GM12872 (cell line): Measurements from ENCODE around the gene SAP25.
A peak's percentile ranks its signal among the peaks of the same experiment; 100 is the strongest.

Experiments
- TF ChIP-seq, protein P1 (sequence below): IDR thresholded peaks from 3 replicates; pipeline ENCODE4 v1.5.1; 2011; ENCODE audit warnings: low read depth, mild to moderate bottlenecking, low read length, moderate library complexity; ENCODE audit not compliant: insufficient read depth

The SAP25 gene

DNA sequence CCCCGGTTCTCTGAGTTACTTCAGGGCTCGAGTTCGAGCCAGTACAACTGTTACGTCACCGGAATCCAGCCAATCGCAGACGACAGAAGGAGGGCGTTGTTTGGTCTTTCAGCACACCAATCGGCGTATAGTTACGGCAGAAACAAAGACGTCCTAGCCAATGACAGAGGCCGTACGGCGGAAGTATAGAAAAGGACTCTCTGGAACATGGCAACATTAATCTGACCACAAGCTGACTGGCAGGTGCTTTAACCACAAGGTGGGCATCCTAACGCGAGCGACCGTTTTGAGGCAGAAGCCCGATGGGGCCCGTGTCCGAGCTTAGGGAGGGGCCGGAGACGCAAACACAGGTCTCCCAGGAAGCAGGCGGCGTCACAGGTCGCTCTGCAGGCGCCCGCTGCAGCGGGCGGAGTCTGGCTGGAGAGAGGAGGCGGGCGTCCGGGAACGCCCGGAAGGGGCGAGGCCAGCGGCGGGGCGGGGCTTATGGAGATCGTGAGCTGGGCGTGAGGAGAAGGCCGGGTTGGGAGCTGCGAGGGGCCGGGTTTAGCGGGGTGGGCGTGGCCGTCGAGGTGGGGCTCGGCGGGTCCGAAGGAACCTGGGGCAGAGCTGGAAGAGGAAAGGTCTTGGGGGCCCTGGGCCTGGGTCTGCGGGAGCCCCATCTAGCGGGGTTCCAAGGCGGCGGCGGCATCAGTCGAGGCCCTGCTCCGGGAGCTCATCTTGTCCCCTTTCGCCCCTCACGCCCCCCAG is 38.5 kb upstream of the SAP25 start, which contains the start of gene MOSPD3:
Gene MOSPD3, plus strand, starts transcription at position 558 of the 747 bp plus-strand sequence. CDS start 252 bp downstream, outside the sequence.
- TF ChIP-seq, protein P1, sequence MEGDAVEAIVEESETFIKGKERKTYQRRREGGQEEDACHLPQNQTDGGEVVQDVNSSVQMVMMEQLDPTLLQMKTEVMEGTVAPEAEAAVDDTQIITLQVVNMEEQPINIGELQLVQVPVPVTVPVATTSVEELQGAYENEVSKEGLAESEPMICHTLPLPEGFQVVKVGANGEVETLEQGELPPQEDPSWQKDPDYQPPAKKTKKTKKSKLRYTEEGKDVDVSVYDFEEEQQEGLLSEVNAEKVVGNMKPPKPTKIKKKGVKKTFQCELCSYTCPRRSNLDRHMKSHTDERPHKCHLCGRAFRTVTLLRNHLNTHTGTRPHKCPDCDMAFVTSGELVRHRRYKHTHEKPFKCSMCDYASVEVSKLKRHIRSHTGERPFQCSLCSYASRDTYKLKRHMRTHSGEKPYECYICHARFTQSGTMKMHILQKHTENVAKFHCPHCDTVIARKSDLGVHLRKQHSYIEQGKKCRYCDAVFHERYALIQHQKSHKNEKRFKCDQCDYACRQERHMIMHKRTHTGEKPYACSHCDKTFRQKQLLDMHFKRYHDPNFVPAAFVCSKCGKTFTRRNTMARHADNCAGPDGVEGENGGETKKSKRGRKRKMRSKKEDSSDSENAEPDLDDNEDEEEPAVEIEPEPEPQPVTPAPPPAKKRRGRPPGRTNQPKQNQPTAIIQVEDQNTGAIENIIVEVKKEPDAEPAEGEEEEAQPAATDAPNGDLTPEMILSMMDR = no peak

DNA sequence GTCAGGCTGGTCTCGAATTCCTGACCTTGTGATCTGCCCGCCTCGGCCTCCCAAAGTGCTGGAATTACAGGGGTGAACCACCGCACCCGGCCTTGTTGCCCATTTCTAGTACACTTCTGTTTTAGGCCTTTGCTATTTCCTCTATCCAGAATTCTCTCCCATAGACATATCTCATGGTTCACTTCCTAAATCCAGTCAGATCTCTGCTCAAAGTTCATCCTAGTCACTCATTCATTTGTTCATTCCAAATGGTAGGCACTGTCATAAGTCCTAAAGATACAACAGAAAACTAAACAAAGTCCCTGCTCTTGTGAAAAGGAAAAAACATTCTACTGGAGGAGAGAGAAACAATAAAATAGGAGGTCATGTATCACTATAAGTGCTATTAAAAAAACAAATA is 36.3 kb upstream of the SAP25 start:
- TF ChIP-seq, protein P1 = no peak

DNA sequence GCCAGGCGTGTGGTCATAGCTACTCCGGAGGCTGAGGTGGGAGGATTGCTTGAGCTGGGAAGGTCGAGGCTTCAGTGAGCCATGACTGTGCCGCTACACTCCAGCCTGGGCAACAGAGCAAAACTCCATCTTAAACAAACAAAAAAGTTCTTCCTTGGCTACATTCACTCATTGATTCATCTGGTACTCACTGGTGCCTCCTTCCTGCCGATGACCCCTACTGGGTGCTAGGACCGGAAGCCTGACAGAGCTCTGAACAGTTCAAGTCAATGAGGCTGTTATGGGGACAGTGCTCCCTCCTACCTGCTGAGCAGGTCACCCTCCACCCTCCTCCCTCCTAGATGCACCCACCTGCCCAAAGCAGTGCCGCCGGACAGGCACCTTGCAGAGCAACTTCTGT is 33.4 kb upstream of the SAP25 start:
- TF ChIP-seq, protein P1 = no peak

DNA sequence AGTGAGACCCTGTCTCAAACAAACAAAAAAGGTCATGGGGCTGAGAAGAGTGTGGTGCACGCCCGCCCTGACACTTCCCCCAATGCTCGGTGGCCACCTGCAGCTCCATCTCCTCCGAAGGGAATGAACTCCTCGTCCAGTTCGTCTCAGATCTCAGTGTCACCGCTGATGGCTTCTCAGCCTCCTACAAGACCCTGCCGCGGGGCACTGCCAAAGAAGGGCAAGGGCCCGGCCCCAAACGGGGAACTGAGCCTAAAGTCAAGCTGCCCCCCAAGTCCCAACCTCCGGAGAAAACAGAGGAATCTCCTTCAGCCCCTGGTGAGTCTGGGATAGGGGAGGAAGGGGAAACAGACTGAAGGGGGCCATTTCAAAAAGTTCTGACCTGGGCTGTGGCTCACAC is 32.6 kb upstream of the SAP25 start:
- TF ChIP-seq, protein P1 = no peak

DNA sequence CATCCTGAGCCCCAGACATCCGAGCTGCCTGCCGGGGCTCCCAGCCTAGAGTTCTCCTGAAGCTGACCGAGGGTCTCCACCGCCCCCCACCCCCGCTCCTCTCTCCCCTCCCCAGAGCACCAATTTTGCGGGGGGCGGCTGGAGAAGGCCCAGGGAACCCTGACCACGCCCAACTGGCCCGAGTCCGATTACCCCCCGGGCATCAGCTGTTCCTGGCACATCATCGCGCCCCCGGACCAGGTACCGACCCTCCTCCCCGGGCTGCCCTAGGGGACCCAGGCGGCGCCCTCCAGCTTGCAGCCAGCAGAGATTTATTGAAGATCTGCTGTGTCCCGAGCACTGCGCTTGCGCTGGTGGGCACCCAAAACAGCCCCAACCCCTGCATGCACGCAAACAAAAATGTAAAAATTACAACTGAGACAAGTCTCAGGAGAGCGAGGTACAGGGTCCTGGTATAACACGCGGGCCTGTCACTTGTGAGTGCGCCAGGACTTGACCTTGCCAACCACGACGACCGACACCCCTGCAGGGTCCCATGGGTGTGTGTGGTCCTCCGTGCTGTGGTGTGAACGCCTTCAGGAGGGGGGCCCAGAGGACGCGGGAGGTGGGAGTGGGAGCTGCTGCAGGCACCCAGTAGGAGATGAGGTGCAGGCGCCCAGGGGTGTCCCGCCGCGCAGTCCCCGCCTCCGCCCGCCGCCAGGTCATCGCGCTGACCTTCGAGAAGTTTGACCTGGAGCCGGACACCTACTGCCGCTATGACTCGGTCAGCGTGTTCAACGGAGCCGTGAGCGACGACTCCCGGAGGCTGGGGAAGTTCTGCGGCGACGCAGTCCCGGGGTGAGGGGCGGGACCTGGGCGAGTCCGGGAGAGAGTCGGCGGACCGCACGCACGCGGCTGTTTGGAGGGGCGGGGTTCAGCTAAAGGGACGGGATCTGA is 31.5 kb upstream of the SAP25 start:
- TF ChIP-seq, protein P1 = no peak

DNA sequence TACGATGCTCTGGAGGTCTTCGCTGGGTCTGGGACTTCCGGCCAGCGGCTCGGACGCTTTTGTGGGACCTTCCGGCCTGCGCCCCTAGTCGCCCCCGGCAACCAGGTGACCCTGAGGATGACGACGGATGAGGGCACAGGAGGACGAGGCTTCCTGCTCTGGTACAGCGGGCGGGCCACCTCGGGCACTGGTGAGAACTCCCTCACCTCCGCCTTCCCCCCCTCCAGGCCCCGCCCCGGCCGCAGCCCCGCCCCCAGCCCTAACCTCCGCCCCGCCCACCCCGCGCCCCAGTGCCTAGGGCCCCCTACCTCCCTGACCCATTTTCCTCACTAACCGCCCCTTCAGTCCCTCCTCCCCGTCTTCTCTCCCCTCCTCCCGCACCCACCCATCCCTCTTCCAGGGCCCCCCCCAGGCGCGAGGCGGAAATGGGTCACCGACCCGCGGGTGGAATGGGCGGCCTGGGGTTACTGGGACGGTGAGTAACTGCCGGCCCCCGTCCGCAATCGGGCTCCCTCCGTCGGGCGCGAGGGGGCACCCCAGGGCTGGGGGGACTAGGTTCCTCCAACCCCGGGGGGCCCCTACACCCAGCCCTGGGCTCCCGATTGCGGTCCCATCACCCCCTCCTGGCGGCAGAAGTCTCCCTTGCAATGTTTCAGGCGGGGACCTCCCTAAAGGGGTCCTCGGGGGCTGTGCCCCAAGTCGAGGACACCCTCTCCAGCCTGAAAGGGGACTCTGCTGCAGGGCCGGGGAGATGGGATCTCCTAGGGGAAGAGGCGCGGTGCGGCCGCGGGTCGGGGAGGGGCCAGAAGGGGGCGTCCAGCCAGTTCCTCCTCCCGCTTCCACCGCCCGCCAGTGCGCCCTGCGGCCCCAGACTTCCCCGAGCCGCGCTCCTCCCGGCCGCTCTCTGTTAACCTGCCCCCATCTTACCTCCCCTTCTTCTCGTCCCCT is 30.6 kb upstream of the SAP25 start:
- TF ChIP-seq, protein P1 = peak; percentile 48
